DND-41 (cell line): ENCODE results near the gene ANKS1B.

Experiments used
- EZH2 ChIP-seq: IDR thresholded peaks from 3 replicates; pipeline ENCODE4 v1.6.1; 2012; ENCODE audit warnings: borderline replicate concordance, low read depth, mild to moderate bottlenecking, moderate library complexity, low read length, inconsistent platforms; ENCODE audit not compliant: severe bottlenecking
- TF ChIP-seq, protein P1 (sequence below): IDR thresholded peaks from 2 replicates; pipeline ENCODE4 v1.5.1; 2012; ENCODE audit warnings: borderline replicate concordance, low read length, moderate library complexity, mild to moderate bottlenecking; ENCODE audit not compliant: poor library complexity, severe bottlenecking; ENCODE audit errors: extremely low read depth

DNA sequence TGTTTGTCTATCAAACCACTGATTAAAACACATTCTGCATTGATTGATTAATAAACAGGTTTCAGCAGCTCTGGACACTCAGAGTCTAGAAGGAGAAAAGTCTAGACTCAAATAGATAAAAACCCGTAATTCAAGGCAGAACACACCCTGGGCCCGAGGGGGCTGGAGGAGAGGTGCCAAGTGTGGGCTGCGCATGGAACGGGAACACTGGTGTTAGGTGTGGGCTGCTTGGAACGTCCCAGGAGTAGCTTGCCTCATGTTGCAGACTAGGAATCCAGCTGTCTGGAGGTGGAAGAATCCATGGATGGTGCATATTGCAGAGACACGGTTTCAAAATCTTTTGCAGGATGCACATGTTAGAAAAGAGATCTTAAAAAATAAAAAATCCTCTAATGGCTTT is 1116.7 kb downstream of the ANKS1B start:
- TF ChIP-seq, protein P1, sequence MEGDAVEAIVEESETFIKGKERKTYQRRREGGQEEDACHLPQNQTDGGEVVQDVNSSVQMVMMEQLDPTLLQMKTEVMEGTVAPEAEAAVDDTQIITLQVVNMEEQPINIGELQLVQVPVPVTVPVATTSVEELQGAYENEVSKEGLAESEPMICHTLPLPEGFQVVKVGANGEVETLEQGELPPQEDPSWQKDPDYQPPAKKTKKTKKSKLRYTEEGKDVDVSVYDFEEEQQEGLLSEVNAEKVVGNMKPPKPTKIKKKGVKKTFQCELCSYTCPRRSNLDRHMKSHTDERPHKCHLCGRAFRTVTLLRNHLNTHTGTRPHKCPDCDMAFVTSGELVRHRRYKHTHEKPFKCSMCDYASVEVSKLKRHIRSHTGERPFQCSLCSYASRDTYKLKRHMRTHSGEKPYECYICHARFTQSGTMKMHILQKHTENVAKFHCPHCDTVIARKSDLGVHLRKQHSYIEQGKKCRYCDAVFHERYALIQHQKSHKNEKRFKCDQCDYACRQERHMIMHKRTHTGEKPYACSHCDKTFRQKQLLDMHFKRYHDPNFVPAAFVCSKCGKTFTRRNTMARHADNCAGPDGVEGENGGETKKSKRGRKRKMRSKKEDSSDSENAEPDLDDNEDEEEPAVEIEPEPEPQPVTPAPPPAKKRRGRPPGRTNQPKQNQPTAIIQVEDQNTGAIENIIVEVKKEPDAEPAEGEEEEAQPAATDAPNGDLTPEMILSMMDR, result no peak
- TF ChIP-seq EZH2, result no peak
